CD4-positive, alpha-beta T cell treated with Interleukin-4 for 1 hour (primary cell): ENCODE measurements around the gene MARCHF10.

Source experiments
- DNase-seq, 2 donors: peaks; one replicate each; pipeline ENCODE4 v3.0.0-alpha.2; 2020 to 2022

Gene MARCHF10

GRCh38 chr17:62653826-62654761 lies 154.0 kb downstream of the MARCHF10 start:
- DNase-seq: no peak

GRCh38 chr17:62653002-62653825 lies 154.9 kb downstream of the MARCHF10 start:
- DNase-seq: peak; percentile 51 to 59

GRCh38 chr17:62652251-62653001 lies 155.7 kb downstream of the MARCHF10 start:
- peak; percentile 32 to 35 for DNase-seq
